ENCODE results near the gene SNX18.

- TF ChIP-seq REST (IDR thresholded peaks at IDR 0.05; ENCODE audit: low read depth) = no peak
- no peak for TF ChIP-seq YY1 (IDR thresholded peaks at IDR 0.05; ENCODE audit: low read depth)
- TF ChIP-seq EP300 (IDR thresholded peaks at IDR 0.05; ENCODE audit: borderline replicate concordance) = no peak
- TF ChIP-seq TAF1 (IDR thresholded peaks at IDR 0.05; ENCODE audit: low read depth) = no peak
- no peak for TF ChIP-seq CEBPB (IDR thresholded peaks at IDR 0.05)
- no peak for TF ChIP-seq FOXM1 (IDR thresholded peaks at IDR 0.05; ENCODE audit: borderline replicate concordance, low read depth)
These were observed 26.2 kb upstream of the SNX18 start for GRCh38 chr5:54491326-54491725.

Data from Ishikawa (cell line).